ENCODE data around the gene DAND5. TPM values are rescaled to one million over a fixed set of nuclear protein-coding genes. Genes with fewer than 3 reads are reported as not detected.

The DAND5 gene
- total RNA-seq, 1 donor from 2014 or later, result 0.07 TPM

- Histone ChIP-seq H3K27me3 (peaks cover 90% of the 10 kb centered on the region), H3K79me2 (ENCODE audit: low read depth) (no peaks in the 10 kb centered on the region), H3K9me3 (ENCODE audit: low read depth) (no peaks in the 10 kb centered on the region), H4K20me1 (ENCODE audit: low read depth) (peaks cover 5% of the 10 kb centered on the region), H3F3A (ENCODE audit: low read depth) (peaks cover 6% of the 10 kb centered on the region), H3K9ac (no peak overlapping the region), H2AFZ (replicated peaks) (peak overlapping the region; percentile 80), H3K4me2 (no peak overlapping the region), H3K4me1 (no peaks in the 10 kb centered on the region), H3K36me3 (no peaks in the 10 kb centered on the region), H3K4me3 (no peak overlapping the region), H3K27ac (no peak overlapping the region)
- H3K4me3 Mint-ChIP-seq, result no peak overlapping the region
- H3K9me3 Mint-ChIP-seq, result peaks cover 2% of the 10 kb centered on the region
- no peak overlapping the region for H3K27ac Mint-ChIP-seq
- TF ChIP-seq EZH2 (IDR thresholded peaks at IDR 0.05) (no peak), CTCF (IDR thresholded peaks at IDR 0.05) (no peak), EZH2phosphoT487 (IDR thresholded peaks at IDR 0.05) (no peak)
- H3K4me1 Mint-ChIP-seq, result peaks cover 13% of the 10 kb centered on the region
- H3K36me3 Mint-ChIP-seq, result no peaks in the 10 kb centered on the region
- DNase-seq (ENCODE audit: low spot score), result no peak
- peaks cover 23% of the 10 kb centered on the region for H3K27me3 Mint-ChIP-seq (ENCODE audit: insufficient read depth, low read depth)
Observed at GRCh38 chr19:12982648-12983047, 13.3 kb downstream of the DAND5 start.

GRCh38 chr19:12983091-12983490, 13.7 kb downstream of the DAND5 start:
- H3K4me1 Mint-ChIP-seq, result peaks cover 13% of the 10 kb centered on the region
- Histone ChIP-seq H3K79me2 (ENCODE audit: low read depth) (no peaks in the 10 kb centered on the region), H3K36me3 (no peaks in the 10 kb centered on the region), H4K20me1 (ENCODE audit: low read depth) (peaks cover 5% of the 10 kb centered on the region), H2AFZ (replicated peaks) (peak overlapping the region; percentile 80), H3K27ac (no peak overlapping the region), H3K4me2 (peak overlapping the region; percentile 76), H3K9me3 (ENCODE audit: low read depth) (no peaks in the 10 kb centered on the region), H3K9ac (no peak overlapping the region), H3F3A (ENCODE audit: low read depth) (peaks cover 6% of the 10 kb centered on the region), H3K27me3 (peaks cover 94% of the 10 kb centered on the region), H3K4me3 (peak overlapping the region; percentile 36), H3K4me1 (no peaks in the 10 kb centered on the region)
- no peak overlapping the region for H3K4me3 Mint-ChIP-seq
- H3K27ac Mint-ChIP-seq, result no peak overlapping the region
- H3K27me3 Mint-ChIP-seq (ENCODE audit: insufficient read depth, low read depth), result peaks cover 21% of the 10 kb centered on the region
- H3K9me3 Mint-ChIP-seq, result peaks cover 2% of the 10 kb centered on the region
- no peaks in the 10 kb centered on the region for H3K36me3 Mint-ChIP-seq
- TF ChIP-seq CTCF (IDR thresholded peaks at IDR 0.05), result no peak
- peak; percentile 38 for TF ChIP-seq EZH2phosphoT487 (IDR thresholded peaks at IDR 0.05)
- TF ChIP-seq EZH2 (IDR thresholded peaks at IDR 0.05), result peak; percentile 9
- DNase-seq (ENCODE audit: low spot score), result no peak

- H3K4me3 Mint-ChIP-seq, result no peak overlapping the region
- H3K9me3 Mint-ChIP-seq, result peaks cover 2% of the 10 kb centered on the region
- Histone ChIP-seq H3K27me3 (peaks cover 100% of the 10 kb centered on the region), H3F3A (ENCODE audit: low read depth) (peaks cover 6% of the 10 kb centered on the region), H3K27ac (no peak overlapping the region), H4K20me1 (ENCODE audit: low read depth) (peaks cover 5% of the 10 kb centered on the region), H3K79me2 (ENCODE audit: low read depth) (no peaks in the 10 kb centered on the region), H3K36me3 (no peaks in the 10 kb centered on the region), H3K4me3 (peak overlapping the region; percentile 36), H3K4me2 (peak overlapping the region; percentile 76), H3K9me3 (ENCODE audit: low read depth) (no peaks in the 10 kb centered on the region), H2AFZ (replicated peaks) (peak overlapping the region; percentile 80), H3K9ac (no peak overlapping the region), H3K4me1 (no peaks in the 10 kb centered on the region)
- no peak overlapping the region for H3K27ac Mint-ChIP-seq
- TF ChIP-seq CTCF (IDR thresholded peaks at IDR 0.05), result peak; percentile 87
- no peak for TF ChIP-seq EZH2phosphoT487 (IDR thresholded peaks at IDR 0.05)
- peak; percentile 38 for TF ChIP-seq EZH2 (IDR thresholded peaks at IDR 0.05)
- peak; percentile 91 for DNase-seq (ENCODE audit: low spot score)
- peaks cover 21% of the 10 kb centered on the region for H3K27me3 Mint-ChIP-seq (ENCODE audit: insufficient read depth, low read depth)
- no peaks in the 10 kb centered on the region for H3K36me3 Mint-ChIP-seq
- H3K4me1 Mint-ChIP-seq, result peaks cover 13% of the 10 kb centered on the region
Observed at GRCh38 chr19:12983542-12984142, 14.3 kb downstream of the DAND5 start.
